ENCODE measurements around the gene MAGI1.

Gene MAGI1

DNA sequence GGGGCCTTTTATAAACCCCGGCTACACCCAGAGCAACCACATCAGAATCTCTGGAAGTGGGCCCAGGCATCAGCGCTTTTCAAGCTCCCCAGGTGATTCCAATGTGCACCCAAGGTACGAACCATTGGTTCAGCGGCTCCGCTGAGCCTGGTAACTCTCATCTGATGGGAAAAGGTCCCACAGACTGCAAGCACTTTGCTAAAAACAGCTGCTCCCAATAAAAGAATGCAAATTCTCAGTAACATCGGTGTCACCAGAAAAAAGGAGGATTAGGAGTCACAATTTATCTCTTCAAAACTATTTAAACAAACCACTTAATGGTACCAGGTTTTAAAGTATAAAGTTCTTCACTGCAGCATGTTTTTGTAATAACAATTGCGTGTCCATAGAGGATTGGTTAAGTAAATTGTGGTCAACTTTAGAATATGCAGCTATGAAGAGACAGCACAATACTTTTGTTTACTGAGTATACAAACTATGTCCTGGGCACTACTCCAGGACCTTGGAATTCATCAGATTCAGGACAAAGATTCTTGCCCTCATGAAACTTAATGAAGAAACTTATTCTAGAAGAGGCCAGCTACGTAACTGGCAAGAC lies 690.2 kb downstream of the MAGI1 start:
- Histone ChIP-seq H3K4me1 (ENCODE audit: low read depth, poor library complexity, severe bottlenecking) (no peaks in the 10 kb centered on the region), H3K79me2 (ENCODE audit: insufficient read depth, low read depth) (no peaks in the 10 kb centered on the region), H3K4me2 (no peak overlapping the region), H3K9ac (no peak overlapping the region), H3K27ac (no peak overlapping the region), H2AFZ (ENCODE audit: low read depth) (no peak overlapping the region), H3K36me3 (ENCODE audit: insufficient read depth) (no peaks in the 10 kb centered on the region), H4K20me1 (ENCODE audit: insufficient read depth) (no peaks in the 10 kb centered on the region), H3K27me3 (ENCODE audit: insufficient read depth, low read depth) (no peaks in the 10 kb centered on the region), H3K4me3 (IDR thresholded peaks at IDR 0.05; ENCODE audit: insufficient read depth, low read depth, low read length) (no peak overlapping the region)
- TF ChIP-seq, protein P1, sequence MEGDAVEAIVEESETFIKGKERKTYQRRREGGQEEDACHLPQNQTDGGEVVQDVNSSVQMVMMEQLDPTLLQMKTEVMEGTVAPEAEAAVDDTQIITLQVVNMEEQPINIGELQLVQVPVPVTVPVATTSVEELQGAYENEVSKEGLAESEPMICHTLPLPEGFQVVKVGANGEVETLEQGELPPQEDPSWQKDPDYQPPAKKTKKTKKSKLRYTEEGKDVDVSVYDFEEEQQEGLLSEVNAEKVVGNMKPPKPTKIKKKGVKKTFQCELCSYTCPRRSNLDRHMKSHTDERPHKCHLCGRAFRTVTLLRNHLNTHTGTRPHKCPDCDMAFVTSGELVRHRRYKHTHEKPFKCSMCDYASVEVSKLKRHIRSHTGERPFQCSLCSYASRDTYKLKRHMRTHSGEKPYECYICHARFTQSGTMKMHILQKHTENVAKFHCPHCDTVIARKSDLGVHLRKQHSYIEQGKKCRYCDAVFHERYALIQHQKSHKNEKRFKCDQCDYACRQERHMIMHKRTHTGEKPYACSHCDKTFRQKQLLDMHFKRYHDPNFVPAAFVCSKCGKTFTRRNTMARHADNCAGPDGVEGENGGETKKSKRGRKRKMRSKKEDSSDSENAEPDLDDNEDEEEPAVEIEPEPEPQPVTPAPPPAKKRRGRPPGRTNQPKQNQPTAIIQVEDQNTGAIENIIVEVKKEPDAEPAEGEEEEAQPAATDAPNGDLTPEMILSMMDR (conservative IDR thresholded peaks at IDR 0.05; ENCODE audit: low read depth, low read length), result no peak

DNA sequence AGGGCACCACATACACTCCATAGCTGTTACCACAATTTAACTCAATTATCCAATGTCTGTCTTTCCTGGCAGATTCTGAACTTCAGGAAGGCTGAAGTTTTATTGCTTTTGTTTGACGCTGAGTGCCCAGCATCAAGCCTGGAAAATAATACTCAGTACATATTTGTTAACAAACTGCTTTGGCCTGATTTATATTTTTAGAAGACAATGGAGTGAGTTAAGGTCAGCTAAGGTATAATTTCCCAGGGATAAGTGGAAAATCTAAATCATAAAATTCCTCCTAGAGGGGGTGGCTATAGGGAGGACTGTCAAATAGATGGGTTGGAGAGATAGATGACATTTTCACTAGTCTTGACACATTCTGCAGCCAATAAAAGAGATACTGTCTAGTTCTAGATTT lies 691.6 kb downstream of the MAGI1 start:
- no peaks in the 10 kb centered on the region for H4K20me1 ChIP-seq (ENCODE audit: insufficient read depth)

DNA sequence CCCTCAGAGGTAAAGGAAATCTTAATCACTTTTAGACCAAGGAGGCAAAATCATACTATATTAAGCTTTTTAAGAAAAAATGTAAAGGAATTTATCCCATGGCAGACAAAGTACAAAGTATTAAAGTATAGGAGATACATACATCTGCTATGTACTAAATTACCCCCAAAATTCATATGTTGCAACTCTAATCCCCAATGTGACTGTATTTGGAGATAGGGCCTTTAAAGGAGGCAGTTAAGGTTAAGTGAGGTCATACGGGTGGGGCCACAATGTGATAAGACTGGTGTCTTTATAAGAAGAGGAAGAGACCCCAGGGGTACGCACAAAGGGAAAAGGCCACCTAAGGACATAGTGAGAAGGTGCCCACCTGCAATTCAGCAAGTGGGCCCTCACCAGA lies 693.9 kb downstream of the MAGI1 start:
- TF ChIP-seq, protein P1 (conservative IDR thresholded peaks at IDR 0.05; ENCODE audit: low read depth, low read length), result no peak
- H3K27ac ChIP-seq, result no peak overlapping the region
- no peak overlapping the region for H3K9ac ChIP-seq
- no peaks in the 10 kb centered on the region for H3K36me3 ChIP-seq (ENCODE audit: insufficient read depth)
- H3K27me3 ChIP-seq (ENCODE audit: insufficient read depth, low read depth), result no peaks in the 10 kb centered on the region
- H4K20me1 ChIP-seq (ENCODE audit: insufficient read depth), result no peaks in the 10 kb centered on the region
- H2AFZ ChIP-seq (ENCODE audit: low read depth), result no peak overlapping the region
- H3K4me1 ChIP-seq (ENCODE audit: low read depth, poor library complexity, severe bottlenecking), result no peaks in the 10 kb centered on the region
- H3K4me3 ChIP-seq (IDR thresholded peaks at IDR 0.05; ENCODE audit: insufficient read depth, low read depth, low read length), result no peak overlapping the region
- H3K4me2 ChIP-seq, result no peak overlapping the region
- no peaks in the 10 kb centered on the region for H3K79me2 ChIP-seq (ENCODE audit: insufficient read depth, low read depth)

More for the DNA sequence above, 691.6 kb downstream of the MAGI1 start:
- Histone ChIP-seq H3K4me1 (ENCODE audit: low read depth, poor library complexity, severe bottlenecking) (no peaks in the 10 kb centered on the region), H3K9ac (no peak overlapping the region), H3K79me2 (ENCODE audit: insufficient read depth, low read depth) (no peaks in the 10 kb centered on the region), H3K36me3 (ENCODE audit: insufficient read depth) (no peaks in the 10 kb centered on the region), H3K4me2 (no peak overlapping the region), H3K27me3 (ENCODE audit: insufficient read depth, low read depth) (no peaks in the 10 kb centered on the region), H3K4me3 (IDR thresholded peaks at IDR 0.05; ENCODE audit: insufficient read depth, low read depth, low read length) (no peak overlapping the region), H2AFZ (ENCODE audit: low read depth) (no peak overlapping the region), H3K27ac (no peak overlapping the region)
- TF ChIP-seq, protein P1 (conservative IDR thresholded peaks at IDR 0.05; ENCODE audit: low read depth, low read length), result no peak

DNA sequence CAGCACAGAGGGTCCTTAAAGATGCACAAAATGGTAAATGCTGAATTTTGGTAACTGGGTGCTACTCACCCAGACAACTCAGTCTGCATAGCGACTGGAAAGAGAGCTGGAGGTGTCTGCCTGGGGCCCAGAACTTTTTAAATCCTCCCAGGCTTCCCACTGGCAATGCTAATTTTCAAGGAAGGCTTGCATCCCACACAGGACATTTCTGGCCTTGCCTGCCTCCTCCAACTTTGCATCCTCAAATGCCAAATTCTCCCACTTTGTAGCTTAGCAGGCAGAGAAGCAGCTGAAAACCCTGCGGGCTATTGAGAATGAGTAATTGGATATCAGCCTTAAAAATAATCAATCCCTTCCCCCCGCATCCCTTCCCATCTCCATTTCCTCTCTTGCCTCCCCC lies 694.3 kb downstream of the MAGI1 start:
- Histone ChIP-seq H3K27me3 (ENCODE audit: insufficient read depth, low read depth) (no peaks in the 10 kb centered on the region), H4K20me1 (ENCODE audit: insufficient read depth) (no peaks in the 10 kb centered on the region), H3K9ac (no peak overlapping the region), H3K36me3 (ENCODE audit: insufficient read depth) (no peaks in the 10 kb centered on the region), H3K27ac (no peak overlapping the region), H3K79me2 (ENCODE audit: insufficient read depth, low read depth) (no peaks in the 10 kb centered on the region), H3K4me2 (no peak overlapping the region), H3K4me3 (IDR thresholded peaks at IDR 0.05; ENCODE audit: insufficient read depth, low read depth, low read length) (no peak overlapping the region), H3K4me1 (ENCODE audit: low read depth, poor library complexity, severe bottlenecking) (no peaks in the 10 kb centered on the region), H2AFZ (ENCODE audit: low read depth) (no peak overlapping the region)
- TF ChIP-seq, protein P1 (conservative IDR thresholded peaks at IDR 0.05; ENCODE audit: low read depth, low read length), result no peak
